Measurements from ENCODE around the gene SDF4.

DNA sequence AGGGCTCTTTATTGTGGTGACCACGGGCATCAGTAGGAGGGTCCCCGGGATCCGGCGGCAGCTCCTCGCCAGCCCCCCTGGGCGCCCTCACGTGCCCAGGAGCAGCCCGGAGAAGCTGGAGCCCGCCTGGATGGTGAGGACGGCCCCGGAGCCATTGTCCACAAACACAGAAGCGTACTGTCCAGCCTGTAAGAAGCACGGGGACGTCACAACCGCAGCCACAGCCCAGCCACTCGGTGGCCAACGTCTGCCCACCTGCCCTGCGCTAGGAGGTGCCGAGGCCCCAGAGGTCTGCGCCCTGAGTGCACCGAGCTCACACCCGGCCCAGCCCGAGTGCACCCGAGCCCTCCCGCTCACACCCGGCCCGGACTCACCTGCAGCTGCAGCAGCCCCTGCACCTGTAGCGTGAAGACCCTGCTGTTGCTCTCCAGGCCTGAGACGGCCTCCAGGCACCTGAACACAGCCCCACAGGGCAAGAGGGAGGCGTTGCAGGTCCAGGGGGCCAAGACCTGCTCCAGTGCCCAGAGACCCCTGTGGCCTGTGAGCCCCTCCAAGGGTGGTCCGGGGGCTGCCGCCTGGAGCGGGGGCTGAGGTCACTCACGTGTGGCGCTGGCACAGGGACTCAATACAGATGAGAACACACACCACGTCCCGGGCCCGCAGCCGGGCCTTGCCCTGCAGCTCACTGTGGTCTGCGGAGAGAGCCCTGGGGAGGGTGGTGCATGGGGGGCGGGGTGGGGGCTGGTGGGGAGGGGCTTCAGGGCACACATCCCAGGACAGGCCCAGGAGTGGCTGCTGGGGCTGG lies 10.9 kb upstream of the SDF4 start:
- TF ChIP-seq GLI2 (tag by site-specific recombination; IDR thresholded peaks at IDR 0.05; ENCODE audit: borderline replicate concordance, low read depth) = no peak
- no peak for TF ChIP-seq ZBTB11 (tag by site-specific recombination; conservative IDR thresholded peaks at IDR 0.05; ENCODE audit: low read depth)
- TF ChIP-seq YY1 (tag by site-specific recombination; IDR thresholded peaks at IDR 0.05) = no peak
- no peak for TF ChIP-seq ZNF211 (tag by site-specific recombination; IDR thresholded peaks at IDR 0.05; ENCODE audit: low read depth)
- TF ChIP-seq CTCF (tag by site-specific recombination; IDR thresholded peaks at IDR 0.05) = no peak
- TF ChIP-seq, protein P1, sequence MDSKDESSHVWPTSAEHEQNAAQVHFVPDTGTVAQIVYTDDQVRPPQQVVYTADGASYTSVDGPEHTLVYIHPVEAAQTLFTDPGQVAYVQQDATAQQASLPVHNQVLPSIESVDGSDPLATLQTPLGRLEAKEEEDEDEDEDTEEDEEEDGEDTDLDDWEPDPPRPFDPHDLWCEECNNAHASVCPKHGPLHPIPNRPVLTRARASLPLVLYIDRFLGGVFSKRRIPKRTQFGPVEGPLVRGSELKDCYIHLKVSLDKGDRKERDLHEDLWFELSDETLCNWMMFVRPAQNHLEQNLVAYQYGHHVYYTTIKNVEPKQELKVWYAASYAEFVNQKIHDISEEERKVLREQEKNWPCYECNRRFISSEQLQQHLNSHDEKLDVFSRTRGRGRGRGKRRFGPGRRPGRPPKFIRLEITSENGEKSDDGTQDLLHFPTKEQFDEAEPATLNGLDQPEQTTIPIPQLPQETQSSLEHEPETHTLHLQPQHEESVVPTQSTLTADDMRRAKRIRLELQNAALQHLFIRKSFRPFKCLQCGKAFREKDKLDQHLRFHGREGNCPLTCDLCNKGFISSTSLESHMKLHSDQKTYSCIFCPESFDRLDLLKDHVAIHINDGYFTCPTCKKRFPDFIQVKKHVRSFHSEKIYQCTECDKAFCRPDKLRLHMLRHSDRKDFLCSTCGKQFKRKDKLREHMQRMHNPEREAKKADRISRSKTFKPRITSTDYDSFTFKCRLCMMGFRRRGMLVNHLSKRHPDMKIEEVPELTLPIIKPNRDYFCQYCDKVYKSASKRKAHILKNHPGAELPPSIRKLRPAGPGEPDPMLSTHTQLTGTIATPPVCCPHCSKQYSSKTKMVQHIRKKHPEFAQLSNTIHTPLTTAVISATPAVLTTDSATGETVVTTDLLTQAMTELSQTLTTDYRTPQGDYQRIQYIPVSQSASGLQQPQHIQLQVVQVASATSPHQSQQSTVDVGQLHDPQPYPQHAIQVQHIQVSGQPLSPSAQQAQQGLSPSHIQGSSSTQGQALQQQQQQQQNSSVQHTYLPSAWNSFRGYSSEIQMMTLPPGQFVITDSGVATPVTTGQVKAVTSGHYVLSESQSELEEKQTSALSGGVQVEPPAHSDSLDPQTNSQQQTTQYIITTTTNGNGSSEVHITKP (tag by site-specific recombination; IDR thresholded peaks at IDR 0.05) = no peak
